NCI-H2196 (cell line): ENCODE measurements around the gene TSPYL4.

Experiments
- DNase-seq: peaks from one replicate; lab custom pipeline; 2025; ENCODE audit not compliant: unreplicated experiment; lab: John Stamatoyannopoulos, UW

TSPYL4 gene

DNA sequence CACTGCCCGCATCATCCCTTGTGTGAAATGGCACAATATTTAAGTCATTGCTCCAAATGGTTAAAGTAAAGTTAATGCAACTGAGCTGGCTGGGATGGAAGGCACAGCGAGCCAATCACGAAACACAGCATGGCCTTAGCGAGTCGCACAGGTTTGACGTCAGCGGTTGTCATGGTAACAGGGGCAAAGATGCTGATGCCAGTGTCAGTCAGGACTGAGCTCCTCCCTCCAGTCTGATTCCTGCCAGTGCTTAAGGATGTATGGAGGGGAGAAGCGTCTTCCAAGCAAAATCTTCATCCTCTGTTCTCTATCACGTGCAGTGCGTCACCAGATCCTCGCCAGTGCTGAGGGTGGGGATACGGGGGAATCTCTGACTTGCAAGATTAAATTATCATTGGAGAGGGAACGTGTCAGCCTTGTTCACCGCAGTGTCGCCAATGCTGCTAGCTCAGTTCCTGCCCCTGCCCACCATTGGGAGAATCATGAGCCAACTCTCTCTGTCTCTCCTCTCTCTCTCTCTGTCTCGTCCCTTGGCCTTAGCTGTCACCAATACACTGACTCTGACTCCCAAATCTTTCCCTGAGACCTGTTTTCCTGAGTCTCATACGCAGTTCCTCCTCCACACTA is 24.5 kb downstream of the TSPYL4 start:
- no peak for DNase-seq

DNA sequence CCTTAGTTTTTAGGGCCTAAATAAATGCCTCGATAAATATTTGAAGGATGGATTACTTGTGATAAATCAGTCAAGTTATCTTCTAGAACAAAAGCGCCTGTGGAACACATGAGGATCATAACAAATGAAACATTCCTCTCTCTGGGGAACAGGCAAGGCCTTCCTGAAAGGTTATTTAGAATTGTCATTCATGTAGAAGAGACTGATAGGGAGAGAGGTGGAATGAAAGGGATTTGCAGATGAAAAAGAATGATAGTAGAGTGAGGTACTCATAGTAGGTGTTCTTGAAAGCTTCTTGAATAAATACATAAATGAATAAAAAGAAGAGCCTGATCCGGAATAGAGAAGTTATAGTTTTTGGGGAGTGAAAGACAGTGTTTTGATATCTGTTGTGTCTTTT is 30.5 kb downstream of the TSPYL4 start:
- no peak for DNase-seq

DNA sequence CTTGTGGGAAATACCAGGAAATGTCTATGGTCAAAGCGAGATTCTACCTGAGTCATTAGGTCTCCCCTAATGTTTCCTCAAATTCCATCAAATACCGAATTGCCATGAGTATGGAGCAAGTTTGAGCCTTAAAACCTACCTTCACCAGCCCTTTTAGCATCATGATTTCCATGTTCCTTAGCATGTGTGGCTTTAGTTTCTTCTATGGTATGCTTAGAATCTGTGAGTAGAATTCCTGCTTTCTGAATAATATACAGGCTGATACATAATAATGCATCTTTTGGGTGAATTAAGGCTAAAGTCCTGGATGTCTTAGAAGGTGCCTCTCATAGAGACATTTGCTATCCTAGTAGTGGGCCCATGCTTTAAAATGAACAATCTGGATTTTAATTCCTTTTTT is 32.0 kb downstream of the TSPYL4 start:
- DNase-seq: no peak

DNA sequence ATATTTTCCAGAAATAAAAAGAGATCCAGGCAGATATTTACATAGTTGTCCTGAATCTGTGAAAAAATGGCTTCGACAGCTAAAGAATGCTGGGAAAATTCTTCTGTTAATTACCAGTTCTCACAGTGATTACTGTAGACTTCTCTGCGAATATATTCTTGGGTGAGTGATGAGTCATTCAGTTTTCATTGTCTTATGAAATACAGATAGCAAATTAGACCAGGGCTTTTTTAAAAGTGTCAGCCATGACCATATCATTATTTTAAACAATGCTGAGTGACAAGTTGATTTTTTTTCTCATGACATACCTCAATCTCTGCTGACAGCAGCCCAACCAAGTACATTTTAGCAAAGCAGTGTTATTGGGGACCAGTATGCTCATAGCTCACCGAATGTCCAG is 32.8 kb downstream of the TSPYL4 start:
- DNase-seq: no peak

DNA sequence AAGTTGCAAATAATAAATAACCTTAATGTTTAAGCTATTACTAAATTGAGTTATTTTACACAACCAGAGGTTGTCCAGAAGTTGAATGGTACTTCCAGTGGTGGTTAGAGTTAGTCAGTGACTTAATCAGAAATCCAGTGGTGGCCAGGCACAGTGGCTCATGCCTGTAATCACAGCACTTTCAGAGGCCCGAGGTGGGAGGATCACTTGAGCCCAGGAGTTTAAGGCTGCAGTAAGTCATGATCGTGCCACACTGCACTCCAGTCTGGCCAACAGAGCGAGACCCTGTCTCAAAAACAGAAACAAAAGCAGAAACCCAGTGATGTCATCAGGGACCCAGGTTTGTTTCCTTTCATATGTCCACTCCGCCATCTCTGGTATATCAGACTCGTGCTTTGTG is 35.0 kb downstream of the TSPYL4 start:
- DNase-seq: no peak

DNA sequence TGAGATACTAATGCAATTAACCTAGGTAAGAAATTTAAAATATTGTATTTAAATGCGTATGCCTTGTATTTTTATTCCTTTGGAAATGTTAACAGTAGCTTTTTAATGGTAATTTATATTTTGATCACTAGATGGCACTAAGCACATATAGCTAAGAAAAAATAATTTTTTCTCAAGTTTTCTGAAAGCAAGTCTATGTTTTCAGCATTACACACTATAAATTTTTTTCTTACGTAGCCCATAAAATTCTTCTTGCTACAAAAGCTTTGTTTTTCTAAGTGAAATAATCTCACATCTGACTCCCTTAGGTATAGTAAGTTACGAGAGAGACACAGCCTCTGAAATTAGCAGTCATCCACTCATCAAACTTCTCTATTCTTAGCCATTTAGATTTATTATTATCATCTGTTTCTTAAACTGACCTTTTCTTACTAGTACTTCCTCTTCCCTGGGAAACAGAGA is 35.7 kb downstream of the TSPYL4 start:
- peak; percentile 7 for DNase-seq

DNA sequence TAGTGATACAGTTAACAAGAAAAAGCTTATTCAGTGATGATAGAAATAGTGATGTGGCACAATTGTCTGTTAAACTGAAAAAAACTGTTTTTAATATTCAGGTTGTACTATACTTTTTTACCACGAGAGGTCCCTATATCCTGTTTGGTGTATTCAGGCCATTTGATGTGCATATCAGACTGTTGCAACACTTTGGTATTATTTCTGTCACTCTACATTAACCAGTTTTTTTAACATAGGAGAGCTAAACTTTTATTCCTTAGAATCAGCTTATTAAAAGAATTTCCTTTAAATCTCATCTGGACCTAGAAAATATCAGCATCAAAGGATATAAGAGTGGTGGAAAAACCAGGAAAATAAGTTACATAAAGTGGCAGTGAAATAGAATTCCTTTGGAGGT is 36.8 kb downstream of the TSPYL4 start:
- peak; percentile 41 for DNase-seq

DNA sequence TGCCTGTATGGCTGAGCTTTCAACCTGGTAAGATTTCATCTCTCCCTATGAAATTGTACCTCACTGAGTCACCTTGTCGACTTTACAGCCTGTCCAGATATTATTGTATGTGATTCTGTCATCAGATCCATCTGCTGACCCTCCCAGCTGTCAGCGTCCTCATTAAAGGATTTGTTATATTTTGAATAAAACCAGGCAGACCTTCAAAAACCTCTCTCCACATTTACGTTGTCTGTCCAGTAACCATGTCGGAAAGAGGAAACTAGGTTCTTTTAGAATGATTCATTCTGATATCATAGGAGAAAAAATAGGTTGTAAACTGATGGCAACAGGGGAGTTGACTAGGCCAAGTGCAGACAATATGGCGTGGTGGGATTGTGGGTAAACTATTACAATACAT is 38.5 kb downstream of the TSPYL4 start:
- no peak for DNase-seq

DNA sequence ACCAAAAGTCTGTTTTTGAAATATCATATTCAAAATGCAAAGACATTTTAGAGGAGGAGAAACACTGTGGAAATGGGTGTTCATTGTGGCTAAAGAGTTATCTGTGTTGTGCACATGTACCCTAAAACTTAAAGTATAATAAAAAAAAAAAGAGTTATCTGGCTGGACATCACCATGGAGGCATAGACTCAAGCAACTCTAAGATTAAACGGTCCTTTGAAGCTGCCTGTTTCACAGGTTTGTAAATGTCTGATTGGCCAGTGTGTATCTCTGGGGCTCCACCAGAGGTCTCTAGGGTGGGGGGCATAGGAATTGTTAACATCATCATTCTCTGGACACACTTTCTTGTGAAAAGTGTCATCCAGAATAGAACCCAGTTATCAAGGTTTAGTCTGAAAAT is 39.2 kb downstream of the TSPYL4 start:
- DNase-seq: no peak

DNA sequence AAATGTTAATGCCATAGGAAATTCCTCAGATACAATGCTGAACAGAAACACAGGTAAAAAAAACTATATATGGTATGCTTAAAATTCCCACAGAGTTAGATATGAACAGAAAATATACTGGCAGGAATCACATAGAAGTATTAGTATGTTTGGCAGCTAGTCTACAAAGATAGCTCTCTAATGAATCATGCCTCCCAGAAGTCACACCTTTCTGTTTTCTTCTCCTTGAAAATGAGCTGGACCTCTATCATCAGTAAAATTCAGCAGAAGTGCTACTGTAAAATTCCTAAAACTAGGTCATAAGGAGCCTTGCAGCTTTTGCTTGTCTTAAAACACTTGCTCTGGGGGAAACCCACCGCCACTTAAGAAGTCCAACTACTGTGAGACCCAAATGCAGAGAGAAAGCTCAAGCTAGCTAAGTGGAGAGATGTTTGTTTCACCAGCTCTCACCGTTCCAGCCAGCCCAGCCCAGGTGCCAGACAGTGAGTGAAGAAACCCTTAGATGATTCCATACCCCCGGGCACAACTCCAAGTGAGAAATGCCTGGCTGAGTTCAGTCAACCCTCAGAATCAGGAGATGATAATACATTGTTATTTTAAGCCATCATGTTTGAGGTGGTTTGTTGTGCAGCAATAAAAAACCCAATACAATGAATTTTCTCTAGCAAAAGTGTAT is 43.0 kb downstream of the TSPYL4 start:
- peak; percentile 40 for DNase-seq

DNA sequence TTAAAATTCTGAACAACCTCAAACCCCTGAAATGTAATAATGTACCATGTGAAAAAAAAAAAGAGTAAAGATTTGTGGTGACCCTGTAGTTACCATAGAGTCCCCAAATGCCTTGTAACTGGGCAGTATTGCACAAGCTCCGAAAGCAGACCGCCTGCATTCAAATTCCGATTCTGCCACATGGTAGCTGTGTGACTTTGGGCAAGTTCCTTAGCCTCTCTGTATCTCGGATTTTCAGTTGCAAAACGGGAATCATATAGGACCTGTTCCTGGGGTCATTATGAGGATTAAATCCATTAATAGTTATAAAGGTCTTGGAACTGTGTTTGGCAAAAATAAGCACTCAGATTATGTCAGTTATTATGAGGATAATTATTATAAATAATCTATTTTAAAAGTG is 43.6 kb downstream of the TSPYL4 start:
- no peak for DNase-seq

DNA sequence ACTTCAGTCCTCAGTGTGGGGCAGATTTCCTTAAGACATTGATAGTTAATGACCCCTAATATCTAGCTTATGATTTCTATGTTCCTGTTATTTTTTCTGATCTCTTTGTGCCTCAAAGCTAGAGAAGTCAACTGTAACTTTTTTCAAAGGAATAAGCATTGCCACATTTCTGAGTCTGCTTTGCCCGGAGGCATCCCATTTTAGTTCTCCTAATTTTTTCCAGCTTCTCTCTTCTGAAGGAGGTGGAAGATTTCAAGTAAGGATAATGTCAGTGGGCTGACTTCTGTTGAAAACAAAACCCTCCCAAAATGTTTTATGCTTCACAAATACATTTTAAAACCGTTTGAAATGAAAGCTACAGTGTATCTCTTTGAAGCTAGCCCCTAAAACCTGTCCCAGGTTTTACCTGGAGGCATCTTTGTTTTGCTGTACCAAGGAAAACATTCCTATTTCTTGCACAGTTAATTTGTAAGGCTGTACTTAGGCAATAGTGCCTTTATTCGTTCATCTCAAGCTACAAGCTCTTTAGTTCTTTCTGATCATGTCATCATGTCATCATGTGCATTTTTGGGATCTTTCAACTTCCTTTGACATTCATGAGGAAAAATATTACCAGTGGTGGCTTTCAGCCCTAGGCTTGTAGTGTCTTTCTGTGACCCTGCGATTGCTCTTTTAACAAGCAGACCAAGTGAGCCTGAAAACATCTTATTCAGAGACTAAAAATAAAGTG is 45.7 kb downstream of the TSPYL4 start:
- DNase-seq: no peak

DNA sequence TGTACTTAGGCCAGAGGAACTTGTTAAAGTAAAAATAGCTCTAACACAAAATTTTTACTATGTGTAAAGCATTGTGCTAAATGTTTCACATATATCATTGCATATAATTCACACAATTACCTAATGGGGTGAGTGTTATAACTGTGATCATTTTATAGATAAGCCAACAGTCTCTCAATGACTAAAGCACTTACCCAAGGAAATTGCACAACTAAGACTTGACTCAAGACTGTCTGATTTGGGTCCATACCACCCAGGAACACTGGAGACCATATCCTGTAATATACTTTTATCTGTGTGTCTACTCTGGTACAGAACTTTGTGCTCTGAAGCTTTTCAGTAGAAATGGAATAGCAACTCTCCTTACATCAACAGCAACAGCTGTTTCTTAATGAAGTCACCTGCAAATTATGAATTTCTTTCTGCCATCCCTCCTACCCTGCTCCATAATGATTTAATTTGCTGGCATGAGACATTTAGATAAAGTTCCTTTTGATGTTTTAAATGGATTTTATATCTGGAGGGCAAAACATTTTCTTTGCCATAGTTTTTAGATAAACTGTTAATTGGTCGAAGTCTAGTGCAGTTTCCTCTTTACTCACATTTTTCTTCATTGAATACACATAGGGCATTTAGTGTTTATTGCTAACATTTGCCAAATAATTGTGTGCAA is 47.5 kb downstream of the TSPYL4 start:
- no peak for DNase-seq

DNA sequence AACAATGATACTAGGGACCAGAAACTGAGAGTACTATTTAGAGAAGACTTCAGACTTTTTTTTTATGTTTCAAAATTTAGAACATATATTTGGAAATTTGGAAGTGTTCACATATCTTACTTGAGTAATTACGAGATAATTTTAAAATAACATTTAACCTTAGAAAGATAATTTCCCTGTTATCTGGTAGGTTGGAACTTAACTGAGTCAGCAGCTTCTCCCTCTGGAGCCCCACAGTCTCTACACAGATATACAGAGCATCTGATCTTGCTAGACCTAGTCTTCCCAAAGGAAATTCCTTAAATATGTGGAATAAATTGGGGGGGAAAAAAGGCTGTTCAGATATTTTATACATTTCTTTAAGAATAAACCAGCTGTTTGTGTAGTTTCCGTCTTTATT is 48.6 kb downstream of the TSPYL4 start:
- no peak for DNase-seq

DNA sequence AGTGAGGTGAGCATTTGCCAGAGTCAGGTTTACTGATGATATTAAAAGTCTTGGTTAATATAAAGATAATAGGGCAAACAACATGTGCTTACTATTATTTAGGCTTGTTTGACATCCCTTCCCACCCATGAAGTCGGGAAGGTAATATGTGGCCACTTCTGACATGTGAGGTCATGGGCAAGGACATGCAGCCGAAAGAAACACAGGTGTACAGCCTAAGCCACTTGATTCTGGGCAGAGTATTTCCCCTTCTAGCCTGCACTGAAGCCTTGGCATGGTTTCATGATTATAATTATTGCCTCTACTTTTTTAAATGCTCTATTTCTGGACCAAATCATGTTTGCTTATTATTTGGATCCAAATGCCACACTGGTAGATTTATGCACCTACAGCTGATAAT is 52.3 kb downstream of the TSPYL4 start:
- no peak for DNase-seq

DNA sequence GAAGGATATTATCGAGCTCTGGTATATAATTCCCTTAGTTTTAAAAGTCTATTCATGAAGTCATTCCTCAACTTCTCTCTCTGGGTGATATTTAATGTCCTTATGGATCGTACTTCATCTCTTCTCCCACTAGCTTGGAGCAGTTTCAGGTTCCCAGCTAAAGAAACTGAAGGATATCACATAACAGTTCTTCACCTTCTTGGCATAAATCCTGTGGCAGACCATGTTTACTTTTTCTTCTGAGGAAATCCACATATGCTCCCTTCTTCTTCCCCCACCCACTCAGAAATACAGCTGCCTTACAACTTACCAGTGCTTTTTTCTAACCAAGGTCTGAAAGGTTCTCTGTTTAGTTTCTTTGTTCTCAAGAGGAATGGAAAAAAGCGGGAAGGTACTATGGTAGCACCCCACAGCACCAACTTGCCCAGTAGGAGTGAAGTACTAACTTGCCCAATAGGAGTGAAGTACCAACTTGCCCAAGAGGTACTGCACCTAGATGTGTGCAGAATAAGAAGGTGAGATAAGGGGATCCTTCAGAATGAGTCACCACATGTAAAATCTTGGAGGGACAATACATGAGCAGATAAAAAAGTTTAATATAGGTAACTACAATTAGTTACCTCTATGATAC is 53.1 kb downstream of the TSPYL4 start:
- DNase-seq: no peak
